ENCODE measurements around the gene WBP2. TPM values are rescaled to one million over a fixed set of nuclear protein-coding genes. Genes with fewer than 3 reads are reported as not detected.
"Not testable (repeated sequence)": the region's sequence is repeated elsewhere in the genome, so short reads cannot be mapped to it uniquely, and the experiment has no call there.

The WBP2 gene
- total RNA-seq, 1 experiment from 2014 or later = 132 TPM

DNA sequence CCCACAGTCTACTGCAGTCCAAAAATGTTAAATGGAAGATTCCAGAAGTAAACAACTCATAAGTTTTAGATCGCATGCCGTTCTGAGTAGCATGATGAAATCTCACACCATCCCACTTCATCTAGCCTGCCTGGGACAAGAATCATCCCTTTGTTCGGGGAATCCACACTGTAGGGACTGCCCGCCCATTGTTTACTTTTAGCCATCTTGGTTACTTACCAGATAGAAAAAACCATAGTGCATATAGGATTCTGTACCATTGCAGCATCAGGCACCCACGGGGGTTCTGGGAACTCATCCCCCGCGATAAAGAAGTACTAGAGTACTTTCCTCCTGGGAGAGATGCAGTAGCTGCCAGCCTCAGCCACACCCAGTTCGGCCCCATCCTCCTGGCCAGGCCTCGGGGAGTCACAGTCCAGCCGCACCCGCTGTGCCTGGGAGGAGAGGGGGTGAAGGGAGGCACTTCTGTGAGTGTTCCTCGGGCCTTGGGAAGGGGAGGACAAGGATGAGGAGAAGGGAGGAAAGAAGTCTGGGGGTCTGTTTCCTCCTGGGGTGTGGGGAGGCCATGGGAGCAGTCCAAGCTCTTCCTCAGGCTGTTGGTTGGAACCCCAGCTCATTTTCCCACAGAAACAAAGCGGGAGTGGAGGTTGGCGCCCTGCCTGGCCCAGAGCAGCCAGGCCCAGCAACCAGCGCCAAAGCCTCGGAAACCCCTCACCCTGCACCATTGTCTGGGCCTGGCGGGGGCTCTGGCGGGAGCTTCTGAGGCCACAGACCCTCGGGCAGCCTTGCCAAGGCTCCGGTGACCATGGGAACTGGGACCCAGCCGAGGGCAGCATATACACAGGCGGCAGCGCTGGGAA lies 14.4 kb upstream of the WBP2 start:
- intact Hi-C loops (cut with micrococcal nuclease) = no loop called here
- no peaks in the 10 kb centered on the region; the same call in 1 of the 2 replicates for H3K79me2 ChIP-seq (ENCODE audit: insufficient read depth, low read length)
- POLR2A ChIA-PET = interaction anchor here (0.6 to 5.0 kb wide), 5 partner anchors 14 to 93 kb away, joined by 3 to 27 read pairs (median 7); partner anchors contain the start of genes TRIM65 and WBP2
- TF ChIP-seq CBX3 (IDR thresholded peaks at IDR 0.05; ENCODE audit: low read depth) (no peak), ZFX (IDR thresholded peaks at IDR 0.05) (0 out of 2 replicates have a peak, but pooled peaks have one; percentile 15), EZH2phosphoT487 (IDR thresholded peaks at IDR 0.05; ENCODE audit: borderline replicate concordance) (no peak)
- DNase-seq (ENCODE audit: low read depth, low spot score) (no peak), ATAC-seq (no peak)
- H2AFZ ChIP-seq (ENCODE audit: low read depth, low read length, poor library complexity, severe bottlenecking) = peak overlapping the region; percentile 43
- H3K9me3 ChIP-seq (ENCODE audit: control insufficient read depth in 1 of 2, insufficient read depth in 1 of 2, low read depth in 1 of 2, low read length in 2 of 2) = no peaks in the 10 kb centered on the region
- peak overlapping the region; percentile 31 for H3K9ac ChIP-seq (ENCODE audit: low read length)
- H3K4me1 ChIP-seq (ENCODE audit: control insufficient read depth in 1 of 2, insufficient read depth in 2 of 2, low read length in 2 of 2) = peaks cover 46 to 59% of the 10 kb centered on the region in 2 experiments
- H3K9me2 ChIP-seq (ENCODE audit: insufficient read depth) = no peaks in the 10 kb centered on the region
- BruUV-seq (replicated peaks) = no TSS peak
- no peaks in the 10 kb centered on the region for H3K27me3 ChIP-seq (ENCODE audit: insufficient read depth, low read length)
- peak overlapping the region; percentile 54; the same call in 1 of the 2 replicates for H3K27ac ChIP-seq (ENCODE audit: low read depth, low read length)
- peaks cover 0 to 4% of the 10 kb centered on the region in 2 experiments; a peak in 1 of 4 replicates for H3K36me3 ChIP-seq (ENCODE audit: control insufficient read depth in 1 of 2, insufficient read depth in 2 of 2, low read length in 2 of 2)
- RAD21 ChIA-PET (ENCODE audit: low non-redundant PET in 1 of 2, low total read pairs in 2 of 2, uncharacterized antibody in 2 of 2, unreplicated experiment in 2 of 2) = no interaction called here
- CTCF ChIA-PET = interaction anchor here (2.1 to 5.0 kb wide), 2 partner anchors 9 to 14 kb away, joined by 5 to 52 read pairs; partner anchors contain the start of gene WBP2
- H3K4me3 ChIP-seq (replicated peaks in 1 of 2; ENCODE audit: low read depth in 1 of 2, low read length in 2 of 2) = no peak overlapping the region
- H3K4me2 ChIP-seq (ENCODE audit: low read length) = peak overlapping the region; percentile 44
- no peaks in the 10 kb centered on the region for H4K20me1 ChIP-seq (ENCODE audit: insufficient read depth)

GRCh38 chr17:75868730-75869281 lies 13.7 kb upstream of the WBP2 start:
- H3K9me2 ChIP-seq (ENCODE audit: insufficient read depth); H4K20me1 ChIP-seq (ENCODE audit: insufficient read depth); H3K27me3 ChIP-seq (ENCODE audit: insufficient read depth, low read length); BruUV-seq (replicated peaks); H3K36me3 ChIP-seq (ENCODE audit: control insufficient read depth in 1 of 2, insufficient read depth in 2 of 2, low read length in 2 of 2); H3K9ac ChIP-seq (ENCODE audit: low read length); ATAC-seq; H3K9me3 ChIP-seq (ENCODE audit: control insufficient read depth in 1 of 2, insufficient read depth in 1 of 2, low read depth in 1 of 2, low read length in 2 of 2); H3K79me2 ChIP-seq (ENCODE audit: insufficient read depth, low read length); intact Hi-C loops (cut with micrococcal nuclease); RAD21 ChIA-PET (ENCODE audit: low non-redundant PET in 1 of 2, low total read pairs in 2 of 2, uncharacterized antibody in 2 of 2, unreplicated experiment in 2 of 2); DNase-seq (ENCODE audit: low read depth, low spot score); H3K4me3 ChIP-seq (replicated peaks in 1 of 2; ENCODE audit: low read depth in 1 of 2, low read length in 2 of 2): not testable (repeated sequence)
- ChIA-PET POLR2A (interaction anchor here (1.0 kb wide), 1 partner anchor 14 kb away, joined by 3 read pairs; the partner anchor contains the start of gene WBP2), CTCF (interaction anchor here (2.1 kb wide), 1 partner anchor 14 kb away, joined by 5 read pairs; the partner anchor contains the start of gene WBP2)
- Histone ChIP-seq H2AFZ (ENCODE audit: low read depth, low read length, poor library complexity, severe bottlenecking) (peak overlapping the region; percentile 43), H3K27ac (ENCODE audit: low read depth, low read length) (peak overlapping the region; percentile 54; the same call in 1 of the 2 replicates), H3K4me1 (ENCODE audit: control insufficient read depth in 1 of 2, insufficient read depth in 2 of 2, low read length in 2 of 2) (peaks cover 44 to 55% of the 10 kb centered on the region in 2 experiments), H3K4me2 (ENCODE audit: low read length) (peak overlapping the region; percentile 44; the same call in 1 of the 2 replicates)

GRCh38 chr17:75865404-75866188 lies 10.5 kb upstream of the WBP2 start:
- H3K9me3 ChIP-seq (ENCODE audit: control insufficient read depth in 1 of 2, insufficient read depth in 1 of 2, low read depth in 1 of 2, low read length in 2 of 2); DNase-seq (ENCODE audit: low read depth, low spot score); H3K36me3 ChIP-seq (ENCODE audit: control insufficient read depth in 1 of 2, insufficient read depth in 2 of 2, low read length in 2 of 2); H3K9me2 ChIP-seq (ENCODE audit: insufficient read depth); H3K27me3 ChIP-seq (ENCODE audit: insufficient read depth, low read length); intact Hi-C loops (cut with micrococcal nuclease); H3K27ac ChIP-seq (ENCODE audit: low read depth, low read length); H3K4me2 ChIP-seq (ENCODE audit: low read length); CTCF ChIA-PET; H4K20me1 ChIP-seq (ENCODE audit: insufficient read depth); H3K9ac ChIP-seq (ENCODE audit: low read length); H3K79me2 ChIP-seq (ENCODE audit: insufficient read depth, low read length); H2AFZ ChIP-seq (ENCODE audit: low read depth, low read length, poor library complexity, severe bottlenecking); H3K4me3 ChIP-seq (replicated peaks in 1 of 2; ENCODE audit: low read depth in 1 of 2, low read length in 2 of 2); BruUV-seq (replicated peaks); ATAC-seq: not testable (repeated sequence)
- ChIA-PET POLR2A (interaction anchor here (0.9 to 1.3 kb wide), 3 partner anchors 10 to 86 kb away, joined by 3 to 4 read pairs (median 3); partner anchors contain the start of gene WBP2), RAD21 (ENCODE audit: low non-redundant PET in 1 of 2, low total read pairs in 2 of 2, uncharacterized antibody in 2 of 2, unreplicated experiment in 2 of 2) (interaction anchor here in 1 of 2 experiments (0.7 kb wide), 1 partner anchor 12 kb away, joined by 4 read pairs; no protein-coding TSS in a partner anchor)
- peaks cover 21 to 39% of the 10 kb centered on the region in 2 experiments for H3K4me1 ChIP-seq (ENCODE audit: control insufficient read depth in 1 of 2, insufficient read depth in 2 of 2, low read length in 2 of 2)

Data from HCT116 (cell line).